ENCODE measurements around the gene TMX2.
"Not testable (repeated sequence)": the region's sequence is repeated elsewhere in the genome, so short reads cannot be mapped to it uniquely, and the experiment has no call there.

Gene TMX2

GRCh38 chr11:57712256-57713150, at the start of gene TMX2:
Gene TMX2 (plus strand): TSS chr11:57712593. CDS start chr11:57712619, 26 bp downstream.
- peak; percentile 95 to 98 for DNase-seq

- DNase-seq = no peak
Measured at GRCh38 chr11:57662893-57663292, 49.5 kb upstream of the TMX2 start.

GRCh38 chr11:57663975-57664374, 48.4 kb upstream of the TMX2 start:
- DNase-seq = no peak

GRCh38 chr11:57667117-57667735, 45.2 kb upstream of the TMX2 start:
- DNase-seq = peak; percentile 97 to 98

GRCh38 chr11:57667736-57668433, 44.5 kb upstream of the TMX2 start, which contains the start of gene ZDHHC5:
Gene ZDHHC5 (plus strand): TSS chr11:57668114. CDS start chr11:57673091, 4,977 bp downstream.
- DNase-seq = peak; percentile 99 to 100

- peak; percentile 36 to 54 for DNase-seq
Measured at GRCh38 chr11:57668434-57668782, 44.0 kb upstream of the TMX2 start.

- no peak for DNase-seq
Measured at GRCh38 chr11:57674251-57674650, 38.1 kb upstream of the TMX2 start.

- no peak for DNase-seq
Measured at GRCh38 chr11:57675176-57675941, 37.0 kb upstream of the TMX2 start.

GRCh38 chr11:57679396-57679795, 33.0 kb upstream of the TMX2 start:
- DNase-seq = no peak

- no peak for DNase-seq
Measured at GRCh38 chr11:57680552-57680874, 31.9 kb upstream of the TMX2 start.

GRCh38 chr11:57681168-57681567, 31.2 kb upstream of the TMX2 start:
- DNase-seq = no peak

- DNase-seq = not testable (repeated sequence)
Measured at GRCh38 chr11:57690474-57690873, 21.9 kb upstream of the TMX2 start.

- DNase-seq = no peak
Measured at GRCh38 chr11:57698843-57699365, 13.5 kb upstream of the TMX2 start.

- no peak for DNase-seq
Measured at GRCh38 chr11:57699813-57700212, 12.6 kb upstream of the TMX2 start.

GRCh38 chr11:57700425-57700824, 12.0 kb upstream of the TMX2 start:
- DNase-seq = no peak

GRCh38 chr11:57703341-57703740, 9.1 kb upstream of the TMX2 start:
- no peak for DNase-seq

- DNase-seq = no peak
Measured at GRCh38 chr11:57704932-57705331, 7.5 kb upstream of the TMX2 start.

- DNase-seq = not testable (repeated sequence)
Measured at GRCh38 chr11:57705432-57705831, 7.0 kb upstream of the TMX2 start.

GRCh38 chr11:57709802-57710367, 2.5 kb upstream of the TMX2 start:
- DNase-seq = no peak

- peak; percentile 88 to 90 for DNase-seq
Measured at GRCh38 chr11:57711414-57712255, 758 bp upstream of the TMX2 start, which contains the start of gene MED19. Gene MED19 (minus strand): TSS chr11:57712215. CDS start chr11:57712179, 36 bp downstream.

GRCh38 chr11:57713835-57714234, 1.4 kb downstream of the TMX2 start:
- DNase-seq = no peak

Data from CD4-positive, alpha-beta T cell treated with Interleukin-4 for 1 hour (primary cell).